T-helper 1 cell (primary cell): Measurements from ENCODE around the gene IQGAP2.
"Not testable (repeated sequence)": the region's sequence is repeated elsewhere in the genome, so short reads cannot be mapped to it uniquely, and the experiment has no call there.

ENCODE experiments used
- DNase-seq, 5 donors: peaks; one replicate each; pipeline ENCODE4 v3.0.0-alpha.2; 2012 to 2020

Gene IQGAP2

GRCh38 chr5:76669245-76669644 is 266.2 kb downstream of the IQGAP2 start:
- no peak for DNase-seq

DNA sequence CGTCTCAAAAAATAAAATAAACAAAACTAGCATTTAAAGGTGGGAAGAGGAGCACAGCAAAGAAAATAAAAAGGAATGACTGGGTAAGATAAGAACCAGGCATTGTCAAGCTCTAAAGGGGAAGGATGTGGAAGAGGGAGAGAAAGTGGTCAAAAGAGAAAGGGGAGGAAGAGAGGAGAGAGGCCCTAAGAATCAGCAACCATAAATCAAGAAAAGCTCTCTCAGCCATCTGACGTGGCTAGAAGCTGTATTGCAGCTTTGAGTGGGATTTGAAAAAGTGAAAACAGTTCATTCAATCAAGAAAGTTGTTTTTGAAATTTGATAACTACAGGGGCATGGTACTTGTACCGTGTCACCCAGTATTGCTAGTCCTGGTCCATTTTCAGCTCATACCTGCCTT is 267.4 kb downstream of the IQGAP2 start:
- DNase-seq = no peak

DNA sequence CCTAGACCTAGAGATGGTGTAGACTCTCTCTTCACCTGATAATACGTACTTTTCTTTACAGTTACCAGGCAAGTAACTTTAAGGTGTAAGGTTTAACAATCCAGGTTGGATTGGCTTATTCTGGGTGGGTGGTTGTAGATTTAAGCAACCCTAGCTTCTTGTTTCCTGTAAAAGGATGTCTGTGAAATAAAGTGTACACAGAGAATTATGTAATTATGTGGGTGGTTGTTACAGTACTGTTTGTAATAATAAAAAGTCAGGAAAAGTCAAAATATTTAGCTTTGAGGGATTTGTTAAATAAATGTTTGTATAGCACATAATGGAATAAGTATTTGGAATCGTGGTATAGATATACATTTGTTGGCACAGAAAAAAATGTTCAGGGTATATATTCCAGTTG is 269.2 kb downstream of the IQGAP2 start:
- DNase-seq = no peak

GRCh38 chr5:76673125-76673524 is 270.0 kb downstream of the IQGAP2 start:
- no peak for DNase-seq

DNA sequence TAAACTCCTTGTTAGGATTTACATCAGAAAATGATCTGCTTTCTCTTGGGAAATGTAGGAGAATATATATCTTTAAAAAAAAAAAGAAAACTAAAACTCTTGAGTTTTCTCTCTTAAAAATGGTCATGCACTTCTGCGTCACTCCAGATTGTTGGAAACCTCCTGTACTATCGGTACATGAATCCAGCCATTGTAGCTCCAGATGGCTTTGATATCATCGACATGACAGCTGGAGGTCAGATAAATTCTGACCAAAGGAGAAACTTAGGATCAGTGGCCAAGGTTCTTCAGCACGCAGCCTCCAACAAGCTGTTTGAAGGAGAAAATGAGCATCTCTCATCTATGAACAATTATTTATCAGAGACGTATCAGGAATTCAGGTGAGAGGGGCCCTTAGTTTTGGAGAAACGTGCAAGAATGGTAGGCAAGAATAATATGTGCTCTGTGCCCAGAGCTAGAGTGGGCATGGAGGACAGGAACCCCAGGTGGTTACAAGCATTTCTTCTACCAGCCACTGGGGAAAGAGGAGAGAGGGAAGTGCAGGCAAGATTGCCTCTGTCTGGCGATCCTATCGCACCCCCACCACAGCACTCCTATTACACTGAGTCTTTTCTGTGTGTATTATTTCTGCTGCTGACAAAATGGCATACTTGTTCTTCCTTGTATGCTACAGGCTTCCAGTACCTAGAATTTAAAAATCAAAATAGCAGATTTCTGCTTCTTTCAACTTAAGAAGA is 271.4 kb downstream of the IQGAP2 start:
- DNase-seq = no peak

- no peak for DNase-seq
Measured at GRCh38 chr5:76675364-76675763, 272.3 kb downstream of the IQGAP2 start.

DNA sequence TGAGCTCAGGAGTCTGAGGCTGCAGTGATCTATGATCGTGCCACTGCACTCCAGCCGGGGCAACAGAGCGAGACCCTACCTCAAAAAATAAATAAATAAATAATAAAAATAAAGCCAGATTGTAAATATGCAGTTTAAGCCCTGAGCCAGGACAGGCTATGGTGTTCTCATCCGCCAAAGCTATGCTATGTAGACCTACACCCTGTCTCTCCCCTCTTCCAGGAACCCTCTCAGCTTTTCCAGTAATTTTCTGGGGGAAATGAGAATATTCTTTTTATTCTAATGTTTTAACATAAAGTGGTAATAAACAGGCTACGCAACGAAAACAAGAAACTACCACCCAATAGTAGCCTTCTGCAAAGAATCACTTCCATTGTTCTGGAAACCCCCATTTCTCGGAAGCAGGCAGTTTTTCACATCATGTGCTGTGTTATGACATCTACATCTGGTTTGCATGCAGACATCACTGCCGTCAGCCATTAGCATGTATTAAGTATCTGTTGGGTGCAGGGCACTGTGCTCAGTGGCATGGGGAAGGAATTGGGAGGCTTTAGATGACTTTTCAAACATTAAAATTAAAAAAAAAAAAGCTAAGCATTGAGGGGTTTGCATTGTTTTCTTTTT is 274.9 kb downstream of the IQGAP2 start:
- peak in 1 of 5 donors; percentile 49 for DNase-seq

- no peak for DNase-seq
Measured at GRCh38 chr5:76679231-76679630, 276.1 kb downstream of the IQGAP2 start.

- not testable (repeated sequence) for DNase-seq
Measured at GRCh38 chr5:76680826-76681225, 277.7 kb downstream of the IQGAP2 start.

DNA sequence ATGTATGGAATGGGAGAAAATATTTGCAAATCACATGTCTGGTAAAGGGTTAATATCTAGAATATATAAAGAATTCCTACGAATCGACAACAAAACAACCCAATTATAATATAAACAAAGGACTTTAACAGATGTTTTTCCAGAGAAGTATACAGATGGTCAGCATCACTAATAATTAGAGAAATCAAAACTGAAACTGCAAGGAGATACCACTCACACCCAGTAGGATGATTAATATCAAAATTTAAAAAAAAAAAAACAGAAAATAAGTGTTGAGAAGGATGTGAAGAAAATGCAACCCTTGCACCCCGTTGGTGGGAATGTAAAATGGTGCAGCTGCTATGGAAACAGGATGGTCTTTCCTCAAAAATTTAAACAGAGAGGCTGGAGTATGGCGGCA is 278.2 kb downstream of the IQGAP2 start:
- no peak for DNase-seq

GRCh38 chr5:76682387-76682786 is 279.3 kb downstream of the IQGAP2 start:
- no peak for DNase-seq

DNA sequence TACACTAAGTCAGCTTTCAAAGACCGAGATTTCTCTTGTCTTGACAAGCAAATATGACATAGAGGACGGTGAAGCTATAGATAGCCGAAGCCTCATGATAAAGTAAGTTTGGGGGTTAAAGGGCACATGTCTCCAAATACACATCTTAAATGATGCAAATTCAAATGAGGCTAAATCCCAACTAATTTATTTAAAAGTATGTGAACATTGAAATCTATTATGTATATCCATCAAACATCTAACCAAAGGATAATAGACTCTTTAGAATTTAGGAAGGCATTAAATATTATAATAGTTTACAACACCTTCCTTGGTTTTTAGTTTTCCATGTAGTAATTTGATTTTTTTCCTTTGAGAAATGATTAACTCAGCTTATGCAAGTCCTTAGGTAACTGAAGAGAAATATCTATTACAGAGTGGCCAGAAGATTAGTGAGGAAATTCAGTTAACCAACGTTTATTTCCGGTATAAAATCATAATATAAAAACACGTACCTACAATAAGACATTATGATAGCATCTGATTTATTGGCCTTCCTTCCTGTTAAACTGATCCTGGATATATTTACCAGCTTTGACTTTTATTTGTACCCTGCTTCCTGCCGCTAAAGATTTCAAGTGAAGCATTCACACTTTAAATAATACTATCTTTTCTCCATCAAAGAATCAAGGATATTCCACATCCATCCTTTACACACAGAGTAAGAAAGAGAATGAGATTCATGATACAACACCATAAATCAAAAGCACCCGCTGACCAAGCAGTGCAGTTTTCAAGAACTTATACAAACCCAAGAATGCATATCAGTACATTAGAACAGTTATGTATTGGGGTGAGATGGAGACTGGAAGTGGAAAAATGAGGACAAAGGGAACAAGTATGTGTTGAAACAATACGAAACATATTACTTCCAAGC is 281.0 kb downstream of the IQGAP2 start:
- no peak for DNase-seq

DNA sequence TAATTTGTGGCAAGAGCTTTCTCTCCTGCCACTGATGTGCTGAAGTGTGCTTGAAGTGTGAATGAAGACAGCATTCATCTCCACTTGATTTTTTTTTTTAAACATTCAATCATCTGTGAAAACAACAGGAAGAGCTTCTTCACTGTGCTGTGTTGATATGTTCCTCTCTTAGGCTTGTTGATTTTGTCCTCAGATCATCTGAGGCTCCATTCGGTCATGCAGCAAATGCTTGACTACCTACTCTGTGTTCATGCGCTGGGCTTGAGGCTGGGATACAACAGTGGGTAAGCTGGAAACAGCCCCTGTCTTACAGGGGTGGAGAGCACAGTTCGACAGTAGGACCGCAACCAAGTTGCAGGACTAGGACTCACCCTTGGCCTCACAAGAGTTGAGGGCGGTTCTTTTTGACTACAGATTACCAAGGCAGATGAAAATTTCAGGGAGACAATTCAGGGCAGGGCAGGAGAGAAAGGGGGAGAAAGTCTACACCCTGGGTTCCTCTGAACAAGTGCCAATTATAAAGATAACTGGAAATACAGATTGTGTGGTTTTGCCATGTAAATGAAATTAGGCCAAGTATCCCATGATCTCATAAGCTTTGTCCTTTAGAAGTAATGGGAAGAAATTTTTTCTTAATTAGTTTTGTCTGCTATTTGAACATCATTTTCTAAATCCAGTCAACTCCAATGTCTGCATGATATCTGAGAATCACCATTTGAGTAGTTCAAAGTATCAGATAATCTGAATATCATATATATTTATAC is 281.9 kb downstream of the IQGAP2 start:
- DNase-seq = no peak

DNA sequence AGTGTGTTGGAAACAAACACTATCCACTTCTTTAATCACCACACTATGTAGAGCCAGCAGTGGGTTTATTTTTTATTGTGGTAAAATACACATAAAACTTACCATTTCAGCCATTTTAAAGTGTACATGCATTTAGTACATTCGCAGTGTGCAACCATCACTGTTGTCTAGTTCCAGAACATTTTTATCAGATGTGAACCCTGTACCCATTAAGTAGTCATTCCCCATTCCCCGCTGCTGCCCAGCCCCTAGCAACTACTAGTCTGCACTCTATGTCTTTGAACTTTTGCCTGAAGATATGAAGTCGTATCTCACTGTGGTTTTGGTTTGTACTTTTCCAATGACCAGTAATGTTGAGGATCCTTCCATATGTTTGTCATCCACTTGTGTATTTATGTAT is 282.6 kb downstream of the IQGAP2 start:
- no peak for DNase-seq

GRCh38 chr5:76688212-76688611 is 285.1 kb downstream of the IQGAP2 start:
- no peak for DNase-seq

DNA sequence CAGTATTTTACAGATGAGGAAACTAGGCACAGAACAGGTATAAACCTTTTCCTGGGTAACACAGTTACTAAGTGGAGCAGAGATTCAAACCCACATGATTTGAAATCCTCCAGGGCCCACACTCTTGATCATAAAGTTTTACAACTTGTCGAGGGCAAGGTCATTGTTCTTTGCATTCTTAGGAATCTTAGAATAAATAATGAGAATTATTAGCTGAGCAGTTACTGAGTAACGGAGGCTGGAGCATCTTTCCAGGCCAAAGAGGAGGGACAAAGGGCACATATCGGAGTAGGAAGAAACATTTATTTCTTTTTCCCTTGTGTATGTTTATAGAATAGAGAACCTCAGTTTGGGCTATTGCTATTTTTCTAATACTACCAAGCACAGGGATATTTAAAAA is 285.8 kb downstream of the IQGAP2 start:
- no peak for DNase-seq

- DNase-seq = no peak
Measured at GRCh38 chr5:76689321-76690036, 286.4 kb downstream of the IQGAP2 start.

DNA sequence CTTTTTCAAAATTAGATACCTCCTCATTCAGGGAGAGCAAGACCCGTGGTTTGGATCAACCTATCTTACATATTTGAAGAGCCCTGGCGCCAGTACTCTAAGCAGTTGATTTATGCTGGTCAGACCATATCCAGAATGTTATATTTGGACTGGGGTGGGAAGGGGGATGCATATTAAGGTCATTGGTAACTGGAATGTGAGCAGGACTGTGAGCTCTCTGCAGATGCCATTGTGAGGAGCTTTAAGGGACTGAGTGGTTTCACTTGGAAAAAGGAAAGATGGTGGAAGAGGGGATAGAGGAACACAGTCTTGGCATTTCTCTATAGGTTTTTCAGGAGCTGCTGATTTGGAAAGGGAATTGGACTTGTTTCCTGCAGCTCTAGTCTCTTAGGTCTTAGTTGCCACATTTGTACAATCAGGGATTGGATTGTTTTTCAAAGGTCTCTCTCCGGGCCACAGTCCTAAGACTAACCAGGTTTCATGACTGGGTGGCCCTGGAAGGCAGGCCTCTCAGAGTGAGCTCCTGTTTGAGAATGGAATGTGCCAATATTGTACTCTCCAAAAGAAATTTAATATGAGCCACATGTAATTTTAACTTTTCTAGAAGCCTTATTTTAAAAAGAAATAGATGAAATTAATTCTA is 287.1 kb downstream of the IQGAP2 start:
- no peak for DNase-seq

DNA sequence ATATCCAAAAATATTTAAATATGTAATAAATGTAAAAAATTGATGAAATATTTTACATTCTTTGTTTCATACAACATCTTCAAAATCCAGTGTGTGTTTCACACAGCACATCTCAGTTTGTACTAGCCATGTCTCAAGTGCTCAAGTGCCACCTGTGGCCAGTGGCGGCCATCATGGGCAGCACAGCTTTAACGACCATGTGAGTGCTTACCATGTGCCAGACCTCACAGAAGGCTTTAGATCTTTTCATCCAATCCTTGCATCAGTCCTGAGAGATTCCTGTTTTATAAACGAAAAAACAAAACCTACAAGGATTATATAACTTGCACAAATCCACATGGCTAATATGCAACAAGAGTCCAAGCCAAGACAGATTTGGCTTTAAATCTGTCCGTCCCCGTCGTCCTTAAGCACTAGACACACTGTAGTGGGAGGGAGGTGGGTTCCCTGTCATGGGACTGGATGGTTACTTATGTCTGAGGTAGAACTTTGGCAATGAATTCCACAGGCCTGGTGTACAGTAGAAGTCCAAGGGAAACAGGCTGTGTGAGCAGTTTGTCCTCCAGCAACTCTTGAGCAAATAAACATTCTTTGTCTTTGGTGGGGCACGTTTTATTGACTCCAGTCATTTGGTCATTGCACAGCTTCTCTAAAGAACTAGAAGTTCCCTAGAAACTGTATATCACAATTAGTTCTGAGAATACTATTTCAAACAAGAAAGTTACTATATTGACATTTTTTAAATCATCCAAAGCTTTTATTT is 287.8 kb downstream of the IQGAP2 start:
- no peak for DNase-seq

DNA sequence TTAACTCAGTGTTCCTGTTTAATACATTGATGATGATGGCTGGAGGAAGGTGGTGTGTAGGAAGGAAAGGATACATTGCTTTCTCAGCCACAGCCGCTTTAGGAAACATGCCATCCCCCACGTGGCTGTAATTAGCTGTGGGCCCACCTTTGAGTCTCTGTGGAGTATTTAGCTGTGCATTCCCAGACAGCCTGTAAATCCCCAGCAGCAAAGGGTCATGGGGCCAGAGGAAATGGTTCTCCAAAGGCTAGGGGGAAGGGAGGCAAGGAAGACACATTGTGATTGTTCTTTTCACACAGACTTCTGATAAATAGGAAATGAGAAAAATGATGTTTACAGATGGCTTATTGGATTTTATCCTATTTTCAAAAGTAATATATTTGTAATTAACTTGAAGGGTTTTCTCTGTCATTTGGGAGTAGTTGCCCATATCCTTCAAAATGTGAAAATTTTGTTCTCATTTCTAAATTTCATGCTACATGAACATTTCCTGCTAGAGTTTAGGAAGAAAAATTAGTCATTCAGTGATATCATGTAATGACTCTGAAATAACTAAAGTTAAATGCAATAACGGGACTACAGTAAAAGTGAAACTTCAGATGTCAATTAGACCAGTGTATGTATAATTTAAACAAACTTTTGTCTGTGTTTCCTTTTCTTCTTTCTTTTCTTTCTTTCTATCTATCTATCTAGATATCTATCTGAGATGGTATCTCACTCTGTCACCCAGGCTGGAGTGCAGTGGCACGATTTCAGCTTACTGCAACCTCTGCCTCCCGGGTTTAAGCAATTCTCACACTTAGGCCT is 288.6 kb downstream of the IQGAP2 start:
- peak in 1 of 5 donors; percentile 66 for DNase-seq
